WTC11 (cell line): ENCODE results near the gene AOC1. TPM values are rescaled to one million over a fixed set of nuclear protein-coding genes. Genes with fewer than 3 reads are reported as not detected.
"Not testable (repeated sequence)": the region's sequence is repeated elsewhere in the genome, so short reads cannot be mapped to it uniquely, and the experiment has no call there.

Experiments
- ATAC-seq: fragments of 200-7000 bp; cut with Tn5 transposase; 2 replicates; pipeline ENCODE4 v1.10.0; 2021; ENCODE audit warnings: mild to moderate bottlenecking, moderate library complexity
- CTCF ChIA-PET: fragments of 300-600 bp; sonication (Branson Sonifier 250); formaldehyde crosslinking; loops from one replicate; lab custom pipeline; 2021; ENCODE audit warnings: antibody characterized with exemption; lab: Charles Lee
- POLR2A ChIA-PET: fragments of 350-600 bp; sonication (Branson Sonifier 250); formaldehyde crosslinking; loops from one replicate; lab custom pipeline; 2021; ENCODE audit warnings: antibody characterized with exemption; lab: Charles Lee
- DNase-seq: peaks from one replicate; pipeline ENCODE4 v3.0.0; 2021; ENCODE audit warnings: low spot score
- H3K27ac Mint-ChIP-seq: 2 replicates; pipeline ENCODE4 v1.8.0; 2021; ENCODE audit warnings: mixed read lengths
- H3K27me3 Mint-ChIP-seq: 2 replicates; pipeline ENCODE4 v1.8.0; 2021; ENCODE audit warnings: low read depth, mild to moderate bottlenecking, moderate library complexity, mixed read lengths
- H3K36me3 Mint-ChIP-seq: 2 replicates; pipeline ENCODE4 v1.8.0; 2021; ENCODE audit warnings: mixed read lengths
- H3K4me1 Mint-ChIP-seq: 2 replicates; pipeline ENCODE4 v1.8.0; 2022; ENCODE audit warnings: mixed read lengths
- H3K4me3 Mint-ChIP-seq: 2 replicates; pipeline ENCODE4 v1.8.0; 2021; ENCODE audit warnings: mild to moderate bottlenecking, moderate library complexity, mixed read lengths
- H3K9me3 Mint-ChIP-seq: 2 replicates; pipeline ENCODE4 v1.8.0; 2021; ENCODE audit warnings: mixed read lengths
- CREB1 ChIP-seq: sonication (generic); formaldehyde crosslinking; IDR thresholded peaks from 2 replicates; pipeline ENCODE4 v1.8.0; 2023; ENCODE audit warnings: mild to moderate bottlenecking, missing genetic modification reagents
- ETV6 ChIP-seq: sonication (generic); formaldehyde crosslinking; IDR thresholded peaks from 2 replicates; pipeline ENCODE4 v1.8.1; 2022; ENCODE audit warnings: mild to moderate bottlenecking, missing genetic modification reagents
- GABPB1 ChIP-seq: sonication (generic); formaldehyde crosslinking; IDR thresholded peaks from 2 replicates; pipeline ENCODE4 v1.8.1; 2023; ENCODE audit warnings: mild to moderate bottlenecking, missing genetic modification reagents
- MYBL2 ChIP-seq: sonication (generic); formaldehyde crosslinking; IDR thresholded peaks from 2 replicates; pipeline ENCODE4 v1.8.1; 2023; ENCODE audit warnings: mild to moderate bottlenecking, moderate library complexity, missing genetic modification reagents
- NFE2L1 ChIP-seq: sonication (generic); formaldehyde crosslinking; IDR thresholded peaks from 2 replicates; pipeline ENCODE4 v1.8.1; 2023; ENCODE audit warnings: missing genetic modification reagents
- total RNA-seq: library from RNA; stranded (reverse); gene quantifications from 3 replicates; pipeline ENCODE4 v1.2.3, GENCODE V29; 2021
- TF ChIP-seq, protein P1 (sequence below): sonication (generic); formaldehyde crosslinking; IDR thresholded peaks from 2 replicates; pipeline ENCODE4 v1.8.0; 2022; ENCODE audit warnings: mild to moderate bottlenecking, missing genetic modification reagents
- TF ChIP-seq, protein P2 (sequence below): sonication (generic); formaldehyde crosslinking; IDR thresholded peaks from 2 replicates; pipeline ENCODE4 v1.8.0; 2022; ENCODE audit warnings: missing genetic modification reagents
- TF ChIP-seq, protein P3 (sequence below): sonication (generic); formaldehyde crosslinking; IDR thresholded peaks from 2 replicates; pipeline ENCODE4 v1.8.1; 2023; ENCODE audit warnings: mild to moderate bottlenecking, missing genetic modification reagents, moderate library complexity
- TF ChIP-seq, protein P4 (sequence below): sonication (generic); formaldehyde crosslinking; IDR thresholded peaks from 2 replicates; pipeline ENCODE4 v1.8.1; 2022; ENCODE audit warnings: mild to moderate bottlenecking, missing genetic modification reagents, moderate library complexity, borderline replicate concordance
- TF ChIP-seq, protein P5 (sequence below): fragments of 250-450 bp; sonication (Bioruptor Pico); conservative IDR thresholded peaks from 2 replicates; pipeline ENCODE4 v1.9.0; 2021; ENCODE audit warnings: mild to moderate bottlenecking

Gene AOC1
- total RNA-seq, 1 experiment from 2014 or later: 0.17 TPM

DNA sequence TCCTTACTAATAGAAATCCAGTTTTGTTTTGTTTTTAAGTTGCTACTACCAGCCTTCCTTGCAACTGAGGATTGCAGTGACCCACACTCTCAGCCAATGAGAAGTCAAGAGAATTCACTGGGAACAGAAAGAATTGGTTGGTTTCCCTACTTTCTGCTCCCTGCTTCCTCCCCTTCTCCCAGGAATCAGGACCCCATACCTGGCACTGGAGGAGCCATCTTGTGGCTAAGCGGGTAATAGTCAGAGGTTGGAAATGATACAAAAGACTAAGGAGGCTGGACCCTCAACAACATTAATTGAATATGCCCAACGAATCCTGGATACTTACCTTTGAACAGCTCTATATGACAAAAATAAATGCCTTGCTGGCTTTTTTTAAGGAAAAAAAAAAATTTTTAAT, 45.5 kb upstream of the AOC1 start:
- peak; percentile 57 for ATAC-seq
- ChIA-PET CTCF (interaction anchor here (2.7 kb wide), 1 partner anchor 70 kb away, joined by 7 read pairs; no protein-coding TSS in a partner anchor), POLR2A (no interaction called here)
- peaks cover 30% of the 10 kb centered on the region for H3K9me3 Mint-ChIP-seq
- TF ChIP-seq, protein P1, sequence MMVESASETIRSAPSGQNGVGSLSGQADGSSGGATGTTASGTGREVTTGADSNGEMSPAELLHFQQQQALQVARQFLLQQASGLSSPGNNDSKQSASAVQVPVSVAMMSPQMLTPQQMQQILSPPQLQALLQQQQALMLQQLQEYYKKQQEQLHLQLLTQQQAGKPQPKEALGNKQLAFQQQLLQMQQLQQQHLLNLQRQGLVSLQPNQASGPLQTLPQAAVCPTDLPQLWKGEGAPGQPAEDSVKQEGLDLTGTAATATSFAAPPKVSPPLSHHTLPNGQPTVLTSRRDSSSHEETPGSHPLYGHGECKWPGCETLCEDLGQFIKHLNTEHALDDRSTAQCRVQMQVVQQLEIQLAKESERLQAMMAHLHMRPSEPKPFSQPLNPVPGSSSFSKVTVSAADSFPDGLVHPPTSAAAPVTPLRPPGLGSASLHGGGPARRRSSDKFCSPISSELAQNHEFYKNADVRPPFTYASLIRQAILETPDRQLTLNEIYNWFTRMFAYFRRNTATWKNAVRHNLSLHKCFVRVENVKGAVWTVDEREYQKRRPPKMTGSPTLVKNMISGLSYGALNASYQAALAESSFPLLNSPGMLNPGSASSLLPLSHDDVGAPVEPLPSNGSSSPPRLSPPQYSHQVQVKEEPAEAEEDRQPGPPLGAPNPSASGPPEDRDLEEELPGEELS (CRISPR knock-in tag): no peak
- TF ChIP-seq, protein P2, sequence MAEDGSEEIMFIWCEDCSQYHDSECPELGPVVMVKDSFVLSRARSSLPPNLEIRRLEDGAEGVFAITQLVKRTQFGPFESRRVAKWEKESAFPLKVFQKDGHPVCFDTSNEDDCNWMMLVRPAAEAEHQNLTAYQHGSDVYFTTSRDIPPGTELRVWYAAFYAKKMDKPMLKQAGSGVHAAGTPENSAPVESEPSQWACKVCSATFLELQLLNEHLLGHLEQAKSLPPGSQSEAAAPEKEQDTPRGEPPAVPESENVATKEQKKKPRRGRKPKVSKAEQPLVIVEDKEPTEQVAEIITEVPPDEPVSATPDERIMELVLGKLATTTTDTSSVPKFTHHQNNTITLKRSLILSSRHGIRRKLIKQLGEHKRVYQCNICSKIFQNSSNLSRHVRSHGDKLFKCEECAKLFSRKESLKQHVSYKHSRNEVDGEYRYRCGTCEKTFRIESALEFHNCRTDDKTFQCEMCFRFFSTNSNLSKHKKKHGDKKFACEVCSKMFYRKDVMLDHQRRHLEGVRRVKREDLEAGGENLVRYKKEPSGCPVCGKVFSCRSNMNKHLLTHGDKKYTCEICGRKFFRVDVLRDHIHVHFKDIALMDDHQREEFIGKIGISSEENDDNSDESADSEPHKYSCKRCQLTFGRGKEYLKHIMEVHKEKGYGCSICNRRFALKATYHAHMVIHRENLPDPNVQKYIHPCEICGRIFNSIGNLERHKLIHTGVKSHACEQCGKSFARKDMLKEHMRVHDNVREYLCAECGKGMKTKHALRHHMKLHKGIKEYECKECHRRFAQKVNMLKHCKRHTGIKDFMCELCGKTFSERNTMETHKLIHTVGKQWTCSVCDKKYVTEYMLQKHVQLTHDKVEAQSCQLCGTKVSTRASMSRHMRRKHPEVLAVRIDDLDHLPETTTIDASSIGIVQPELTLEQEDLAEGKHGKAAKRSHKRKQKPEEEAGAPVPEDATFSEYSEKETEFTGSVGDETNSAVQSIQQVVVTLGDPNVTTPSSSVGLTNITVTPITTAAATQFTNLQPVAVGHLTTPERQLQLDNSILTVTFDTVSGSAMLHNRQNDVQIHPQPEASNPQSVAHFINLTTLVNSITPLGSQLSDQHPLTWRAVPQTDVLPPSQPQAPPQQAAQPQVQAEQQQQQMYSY (CRISPR knock-in tag): no peak
- TF ChIP-seq CREB1 (CRISPR knock-in tag) (no peak), MYBL2 (CRISPR knock-in tag) (no peak), ETV6 (CRISPR knock-in tag) (no peak), NFE2L1 (CRISPR knock-in tag) (no peak)
- TF ChIP-seq, protein P3, sequence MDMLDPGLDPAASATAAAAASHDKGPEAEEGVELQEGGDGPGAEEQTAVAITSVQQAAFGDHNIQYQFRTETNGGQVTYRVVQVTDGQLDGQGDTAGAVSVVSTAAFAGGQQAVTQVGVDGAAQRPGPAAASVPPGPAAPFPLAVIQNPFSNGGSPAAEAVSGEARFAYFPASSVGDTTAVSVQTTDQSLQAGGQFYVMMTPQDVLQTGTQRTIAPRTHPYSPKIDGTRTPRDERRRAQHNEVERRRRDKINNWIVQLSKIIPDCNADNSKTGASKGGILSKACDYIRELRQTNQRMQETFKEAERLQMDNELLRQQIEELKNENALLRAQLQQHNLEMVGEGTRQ: no peak
- TF ChIP-seq, protein P4, sequence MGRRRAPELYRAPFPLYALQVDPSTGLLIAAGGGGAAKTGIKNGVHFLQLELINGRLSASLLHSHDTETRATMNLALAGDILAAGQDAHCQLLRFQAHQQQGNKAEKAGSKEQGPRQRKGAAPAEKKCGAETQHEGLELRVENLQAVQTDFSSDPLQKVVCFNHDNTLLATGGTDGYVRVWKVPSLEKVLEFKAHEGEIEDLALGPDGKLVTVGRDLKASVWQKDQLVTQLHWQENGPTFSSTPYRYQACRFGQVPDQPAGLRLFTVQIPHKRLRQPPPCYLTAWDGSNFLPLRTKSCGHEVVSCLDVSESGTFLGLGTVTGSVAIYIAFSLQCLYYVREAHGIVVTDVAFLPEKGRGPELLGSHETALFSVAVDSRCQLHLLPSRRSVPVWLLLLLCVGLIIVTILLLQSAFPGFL (CRISPR knock-in tag): no peak
- peaks cover 42% of the 10 kb centered on the region for H3K27me3 Mint-ChIP-seq
- no peak for DNase-seq
- peaks cover 15% of the 10 kb centered on the region for H3K36me3 Mint-ChIP-seq
- no peaks in the 10 kb centered on the region for H3K4me1 Mint-ChIP-seq
- H3K4me3 Mint-ChIP-seq: no peak overlapping the region
- H3K27ac Mint-ChIP-seq: no peak overlapping the region

DNA sequence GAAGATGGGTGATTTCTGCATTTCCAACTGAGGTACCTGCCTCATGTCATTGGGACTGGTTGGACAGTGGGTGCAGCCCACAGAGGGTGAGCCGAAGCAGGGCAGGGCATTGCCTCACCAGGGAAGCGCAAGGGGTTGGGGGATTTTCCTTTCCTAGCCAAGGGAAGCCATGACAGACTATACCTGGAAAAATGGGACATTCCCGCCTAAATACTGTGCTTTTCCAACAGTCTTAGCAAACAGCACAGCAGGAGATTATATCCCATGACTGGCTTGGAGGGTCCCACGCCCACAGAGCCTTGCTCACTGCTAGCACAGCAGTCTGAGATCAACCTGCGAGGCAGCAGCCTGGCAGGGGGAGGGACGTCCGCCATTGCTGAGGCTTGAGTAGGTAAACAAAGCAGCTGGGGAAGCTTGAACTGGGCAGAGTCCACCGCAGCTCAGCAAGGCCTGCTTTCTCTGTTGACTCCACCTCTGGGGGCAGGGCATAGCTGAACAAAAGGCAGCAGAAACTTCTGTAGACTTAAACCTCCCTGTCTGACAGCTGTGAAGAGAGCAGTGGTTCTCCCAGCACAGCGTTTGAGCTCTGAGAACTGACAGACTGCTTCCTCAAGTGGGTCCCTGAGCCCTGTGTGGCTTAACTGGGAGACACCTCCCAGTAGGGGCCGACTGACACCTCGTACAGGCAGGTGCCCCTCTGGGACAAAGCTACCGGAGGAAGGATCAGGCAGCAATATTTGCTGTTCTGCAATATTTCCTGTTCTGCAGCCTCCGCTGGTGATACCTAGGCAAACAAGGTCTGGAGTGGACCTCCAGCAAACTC, 44.5 kb upstream of the AOC1 start:
- not testable (repeated sequence) for DNase-seq
- peaks cover 15% of the 10 kb centered on the region for H3K36me3 Mint-ChIP-seq
- CTCF ChIA-PET: interaction anchor here (1.0 to 2.7 kb wide), 3 partner anchors 69 to 1145 kb away, joined by 3 to 7 read pairs (median 3); no protein-coding TSS in a partner anchor
- TF ChIP-seq GABPB1 (CRISPR knock-in tag): peak; percentile 31; the same call in 1 of the 2 replicates
- TF ChIP-seq, all 79 proteins: peak for 1; not testable (repeated sequence) for 78
- Mint-ChIP-seq H3K9me3 (peaks cover 33% of the 10 kb centered on the region), H3K27me3 (peaks cover 32% of the 10 kb centered on the region)
- H3K4me1 Mint-ChIP-seq, H3K27ac Mint-ChIP-seq, H3K4me3 Mint-ChIP-seq, ATAC-seq, POLR2A ChIA-PET: not testable (repeated sequence)

DNA sequence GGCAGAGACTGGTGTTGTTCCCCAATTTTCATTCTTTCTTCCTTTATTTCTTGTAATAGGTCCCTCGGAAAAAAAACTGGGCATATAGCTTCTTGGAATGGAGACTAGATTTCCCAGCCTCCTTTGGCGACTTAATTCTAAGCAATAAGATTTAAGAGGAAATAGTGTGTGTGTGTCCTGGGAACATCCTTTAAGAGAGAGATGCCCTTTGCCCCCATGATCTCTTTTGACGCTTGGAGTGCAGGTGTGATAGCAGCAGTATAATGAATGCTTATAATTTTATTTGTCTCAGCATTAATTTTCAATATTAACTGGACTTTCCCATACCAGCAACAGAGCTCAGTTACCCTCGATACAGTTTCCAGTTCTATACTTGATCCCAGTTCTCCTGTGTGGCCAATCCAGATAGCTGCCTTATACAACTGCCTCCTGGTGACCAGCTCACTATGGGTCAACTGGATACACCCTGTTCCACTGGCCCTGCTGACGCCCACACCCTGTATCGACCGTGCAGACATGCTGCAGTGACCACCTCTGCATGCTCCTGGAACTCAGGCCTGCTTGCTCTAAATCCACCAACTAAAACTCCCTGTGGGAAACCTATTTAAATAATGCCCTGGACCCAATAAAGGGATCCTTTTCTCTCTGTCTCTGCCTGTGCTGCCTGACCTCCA, 37.9 kb upstream of the AOC1 start:
- H3K9me3 Mint-ChIP-seq: peaks cover 13% of the 10 kb centered on the region
- ATAC-seq: no peak; the same call in none of the 2 replicates
- POLR2A ChIA-PET: no interaction called here
- H3K4me3 Mint-ChIP-seq: no peak overlapping the region
- no peak for DNase-seq
- H3K27ac Mint-ChIP-seq: peak overlapping the region; percentile 43
- peaks cover 7% of the 10 kb centered on the region for H3K27me3 Mint-ChIP-seq
- TF ChIP-seq, protein P5, sequence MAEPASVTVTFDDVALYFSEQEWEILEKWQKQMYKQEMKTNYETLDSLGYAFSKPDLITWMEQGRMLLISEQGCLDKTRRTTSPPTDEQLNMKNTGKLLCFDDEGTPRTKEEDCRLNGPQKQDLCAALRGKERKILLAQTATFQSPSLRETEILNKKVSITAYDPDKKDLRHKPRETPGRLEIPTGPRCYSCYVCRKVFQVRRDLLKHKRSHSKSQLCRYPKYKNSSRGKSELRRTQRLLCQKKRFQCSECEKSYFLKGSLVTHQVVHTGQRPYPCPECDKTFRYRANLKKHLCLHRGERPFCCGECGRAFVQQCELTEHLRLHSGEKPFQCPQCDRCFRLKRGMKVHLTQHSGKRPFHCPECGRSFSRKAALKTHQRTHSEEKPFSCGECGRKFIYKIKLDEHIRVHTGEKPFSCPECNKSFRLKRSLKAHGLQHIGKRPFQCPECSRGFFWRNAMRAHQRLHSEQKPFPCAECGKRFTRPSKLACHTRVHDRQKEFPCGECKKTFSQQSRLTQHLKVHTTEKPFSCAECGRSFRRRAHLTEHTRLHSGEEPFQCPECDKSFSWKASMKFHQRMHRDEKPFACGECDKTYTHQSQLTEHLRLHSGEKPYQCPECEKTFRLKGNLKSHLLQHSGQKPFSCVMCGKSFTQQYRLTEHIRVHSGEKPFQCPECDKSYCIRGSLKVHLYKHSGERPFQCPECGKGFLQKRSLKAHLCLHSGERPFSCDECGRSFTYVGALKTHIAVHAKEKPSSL (CRISPR knock-in tag): no peak
- CTCF ChIA-PET: interaction anchor here (0.7 to 1.8 kb wide), 8 partner anchors 10 to 195 kb away, joined by 3 to 6 read pairs (median 4); partner anchors contain the start of genes TMEM176A and TMEM176B
- H3K36me3 Mint-ChIP-seq: peaks cover 8% of the 10 kb centered on the region
- peaks cover 11% of the 10 kb centered on the region for H3K4me1 Mint-ChIP-seq
